HG03575 (cell line): ENCODE measurements around the gene ENTPD8.
"Not testable (repeated sequence)": the region's sequence is repeated elsewhere in the genome, so short reads cannot be mapped to it uniquely, and the experiment has no call there.

Experiments used
- ATAC-seq: cut with Tn5 transposase; IDR thresholded peaks from one replicate; pipeline ENCODE4 v1.9.1; 2021; ENCODE audit not compliant: unreplicated experiment, insufficient number of reproducible peaks, low FRiP score; ENCODE audit errors: extremely low read depth

The ENTPD8 gene

GRCh38 chr9:137450539-137451222, 9.5 kb upstream of the ENTPD8 start:
- not testable (repeated sequence) for ATAC-seq

- ATAC-seq = no peak
These were observed 8.9 kb upstream of the ENTPD8 start for GRCh38 chr9:137449931-137450538.

- ATAC-seq = no peak
These were observed 8.1 kb upstream of the ENTPD8 start for GRCh38 chr9:137449081-137449844.

GRCh38 chr9:137448602-137448962, 7.4 kb upstream of the ENTPD8 start:
- ATAC-seq = no peak

- ATAC-seq = no peak
These were observed 6.8 kb upstream of the ENTPD8 start for GRCh38 chr9:137447722-137448601.

GRCh38 chr9:137446851-137447471, 5.8 kb upstream of the ENTPD8 start:
- no peak for ATAC-seq

GRCh38 chr9:137445930-137446431, 4.8 kb upstream of the ENTPD8 start:
- no peak for ATAC-seq

GRCh38 chr9:137445275-137445807, 4.2 kb upstream of the ENTPD8 start:
- ATAC-seq = no peak

GRCh38 chr9:137444106-137444790, 3.1 kb upstream of the ENTPD8 start:
- ATAC-seq = no peak

GRCh38 chr9:137441935-137442321, 771 bp upstream of the ENTPD8 start:
- ATAC-seq = no peak

GRCh38 chr9:137439158-137439714, 1.9 kb downstream of the ENTPD8 start:
- no peak for ATAC-seq

GRCh38 chr9:137438591-137439157, 2.5 kb downstream of the ENTPD8 start:
- no peak for ATAC-seq

GRCh38 chr9:137437691-137438590, 3.2 kb downstream of the ENTPD8 start:
- no peak for ATAC-seq

GRCh38 chr9:137436761-137437600, 4.2 kb downstream of the ENTPD8 start:
- ATAC-seq = no peak

GRCh38 chr9:137435980-137436760, 5.0 kb downstream of the ENTPD8 start:
- no peak for ATAC-seq
